HG02870 (cell line): ENCODE measurements around the gene EOLA1.
"Not testable (repeated sequence)": the region's sequence is repeated elsewhere in the genome, so short reads cannot be mapped to it uniquely, and the experiment has no call there.

Experiments used
- ATAC-seq: cut with Tn5 transposase; IDR thresholded peaks from one replicate; pipeline ENCODE4 v1.9.1; 2021; ENCODE audit warnings: mild to moderate bottlenecking, moderate library complexity; ENCODE audit not compliant: unreplicated experiment

The EOLA1 gene

GRCh38 chrX:149595214-149595613 is 54.4 kb downstream of the EOLA1 start, which contains the start of gene HSFX2:
Gene HSFX2 (minus strand): TSS chrX:149595314. CDS start chrX:149594700, 614 bp downstream.
- ATAC-seq, result not testable (repeated sequence)

- ATAC-seq, result not testable (repeated sequence)
These were observed 55.1 kb downstream of the EOLA1 start for GRCh38 chrX:149595943-149596342.
